Astrocyte (in vitro differentiated cells and primary cell): ENCODE data around the gene PLEKHA7. TPM values are rescaled to one million over a fixed set of nuclear protein-coding genes. Genes with fewer than 3 reads are reported as not detected.

ENCODE experiments used
- DNase-seq: peaks from one replicate; pipeline ENCODE4 v3.0.0-alpha.2; 2010; ENCODE audit warnings: low read depth
- FAIRE-seq: peaks from 2 replicates; lab custom pipeline; 2011; peaks lifted over from hg19 to GRCh38; lab: Jason Lieb, UNC
- H2AFZ ChIP-seq: 2 replicates; pipeline ENCODE4 v1.6.0; 2012; ENCODE audit warnings: low read depth, low read length, inconsistent platforms
- H3K27ac ChIP-seq: 2 replicates; pipeline ENCODE4 v1.5.1; 2011; ENCODE audit warnings: low read depth, low read length, inconsistent platforms
- H3K27me3 ChIP-seq: 2 replicates; pipeline ENCODE4 v1.6.0; 2011; ENCODE audit warnings: low read length, inconsistent platforms; ENCODE audit not compliant: insufficient read depth
- H3K36me3 ChIP-seq: 2 replicates; pipeline ENCODE4 v1.5.1; 2011; ENCODE audit warnings: low read length, inconsistent platforms; ENCODE audit not compliant: insufficient read depth
- H3K4me1 ChIP-seq: 2 replicates; pipeline ENCODE4 v1.5.1; 2011; ENCODE audit warnings: low read length, inconsistent platforms; ENCODE audit not compliant: insufficient read depth
- H3K4me2 ChIP-seq: 2 replicates; pipeline ENCODE4 v1.6.0; 2012; ENCODE audit warnings: low read length, inconsistent platforms
- H3K4me3 ChIP-seq: 2 replicates; pipeline ENCODE4 v1.5.1; 2011; ENCODE audit warnings: low read depth, mild to moderate bottlenecking, low read length, inconsistent platforms; ENCODE audit not compliant: insufficient read depth
- H3K79me2 ChIP-seq: 2 replicates; pipeline ENCODE4 v1.6.0; 2012; ENCODE audit warnings: mild to moderate bottlenecking, low read length, inconsistent platforms; ENCODE audit not compliant: insufficient read depth
- H3K9ac ChIP-seq: 2 replicates; pipeline ENCODE4 v1.6.0; 2012; ENCODE audit warnings: mild to moderate bottlenecking, low read length, inconsistent platforms
- H3K9me3 ChIP-seq: 2 replicates; pipeline ENCODE4 v1.5.1; 2012; ENCODE audit warnings: low read depth, mild to moderate bottlenecking, low read length, inconsistent platforms; ENCODE audit not compliant: insufficient read depth
- H4K20me1 ChIP-seq: 2 replicates; pipeline ENCODE4 v1.6.0; 2012; ENCODE audit warnings: low read length, inconsistent platforms; ENCODE audit not compliant: insufficient read depth
- H3K27ac Mint-ChIP-seq: one replicate; pipeline ENCODE4 v1.8.0; 2021; ENCODE audit warnings: mild to moderate bottlenecking, mixed read lengths; ENCODE audit not compliant: unreplicated experiment
- H3K27me3 Mint-ChIP-seq: one replicate; pipeline ENCODE4 v1.8.0; 2021; ENCODE audit warnings: low read depth, mixed read lengths; ENCODE audit not compliant: unreplicated experiment
- H3K36me3 Mint-ChIP-seq: one replicate; pipeline ENCODE4 v1.8.0; 2021; ENCODE audit warnings: low read depth, mixed read lengths; ENCODE audit not compliant: unreplicated experiment
- H3K4me1 Mint-ChIP-seq: one replicate; pipeline ENCODE4 v1.8.0; 2021; ENCODE audit warnings: low read depth, mixed read lengths; ENCODE audit not compliant: unreplicated experiment
- H3K4me3 Mint-ChIP-seq: one replicate; pipeline ENCODE4 v1.8.0; 2021; ENCODE audit warnings: mild to moderate bottlenecking, moderate library complexity, mixed read lengths; ENCODE audit not compliant: unreplicated experiment
- H3K9me3 Mint-ChIP-seq: one replicate; pipeline ENCODE4 v1.8.0; 2021; ENCODE audit warnings: mild to moderate bottlenecking, mixed read lengths; ENCODE audit not compliant: unreplicated experiment
- CTCF ChIP-seq: IDR thresholded peaks from 2 replicates; pipeline ENCODE4 v1.5.1; 2011; ENCODE audit warnings: low read depth, mild to moderate bottlenecking, inconsistent platforms, low read length, moderate library complexity; ENCODE audit not compliant: insufficient read depth
- EZH2 ChIP-seq: IDR thresholded peaks from 2 replicates; pipeline ENCODE4 v1.6.1; 2012; ENCODE audit warnings: mild to moderate bottlenecking, low read length, inconsistent platforms; ENCODE audit not compliant: insufficient read depth
- total RNA-seq: library from RNA; stranded (reverse); gene quantifications from 2 replicates; pipeline ENCODE4 v1.2.1, GENCODE V29; 2021

Gene PLEKHA7
- total RNA-seq, 1 donor from 2014 or later = 5.7 TPM

GRCh38 chr11:17012712-17013547, 1.3 kb downstream of the PLEKHA7 start:
- H4K20me1 ChIP-seq = no peaks in the 10 kb centered on the region
- H3K27ac Mint-ChIP-seq = no peak overlapping the region
- peaks cover 17% of the 10 kb centered on the region for H3K4me1 ChIP-seq
- peak overlapping the region; percentile 52 for H3K4me3 ChIP-seq
- H3K9me3 Mint-ChIP-seq = no peaks in the 10 kb centered on the region
- peak overlapping the region; percentile 78 for H2AFZ ChIP-seq
- peaks cover 2% of the 10 kb centered on the region for H3K4me1 Mint-ChIP-seq
- no peak for FAIRE-seq
- H3K36me3 ChIP-seq = no peaks in the 10 kb centered on the region
- TF ChIP-seq EZH2 = no peak
- TF ChIP-seq CTCF = no peak
- peaks cover 18% of the 10 kb centered on the region for H3K27me3 ChIP-seq
- DNase-seq = peak; percentile 71
- H3K27me3 Mint-ChIP-seq = peaks cover 7% of the 10 kb centered on the region
- H3K36me3 Mint-ChIP-seq = no peaks in the 10 kb centered on the region
- no peak overlapping the region for H3K4me3 Mint-ChIP-seq
- H3K4me2 ChIP-seq = peak overlapping the region; percentile 95
- H3K27ac ChIP-seq = no peak overlapping the region
- H3K9ac ChIP-seq = peak overlapping the region; percentile 39
- no peaks in the 10 kb centered on the region for H3K79me2 ChIP-seq
- no peaks in the 10 kb centered on the region for H3K9me3 ChIP-seq

GRCh38 chr11:17012179-17012578, 2.0 kb downstream of the PLEKHA7 start:
- DNase-seq = no peak
- peak overlapping the region; percentile 95 for H3K4me2 ChIP-seq
- H3K27me3 Mint-ChIP-seq = peaks cover 7% of the 10 kb centered on the region
- no peak for FAIRE-seq
- peaks cover 18% of the 10 kb centered on the region for H3K27me3 ChIP-seq
- no peaks in the 10 kb centered on the region for H3K9me3 Mint-ChIP-seq
- peaks cover 2% of the 10 kb centered on the region for H3K4me1 Mint-ChIP-seq
- no peak overlapping the region for H3K27ac Mint-ChIP-seq
- no peaks in the 10 kb centered on the region for H3K36me3 ChIP-seq
- no peaks in the 10 kb centered on the region for H3K36me3 Mint-ChIP-seq
- no peaks in the 10 kb centered on the region for H3K79me2 ChIP-seq
- no peak overlapping the region for H3K4me3 ChIP-seq
- H2AFZ ChIP-seq = no peak overlapping the region
- H3K9me3 ChIP-seq = no peaks in the 10 kb centered on the region
- no peak overlapping the region for H3K27ac ChIP-seq
- no peaks in the 10 kb centered on the region for H4K20me1 ChIP-seq
- H3K9ac ChIP-seq = no peak overlapping the region
- TF ChIP-seq CTCF (no peak), EZH2 (no peak)
- peaks cover 17% of the 10 kb centered on the region for H3K4me1 ChIP-seq
- H3K4me3 Mint-ChIP-seq = no peak overlapping the region
